Measurements from ENCODE around the gene GARRE1.
"Not testable (repeated sequence)": the region's sequence is repeated elsewhere in the genome, so short reads cannot be mapped to it uniquely, and the experiment has no call there.

Gene GARRE1

DNA sequence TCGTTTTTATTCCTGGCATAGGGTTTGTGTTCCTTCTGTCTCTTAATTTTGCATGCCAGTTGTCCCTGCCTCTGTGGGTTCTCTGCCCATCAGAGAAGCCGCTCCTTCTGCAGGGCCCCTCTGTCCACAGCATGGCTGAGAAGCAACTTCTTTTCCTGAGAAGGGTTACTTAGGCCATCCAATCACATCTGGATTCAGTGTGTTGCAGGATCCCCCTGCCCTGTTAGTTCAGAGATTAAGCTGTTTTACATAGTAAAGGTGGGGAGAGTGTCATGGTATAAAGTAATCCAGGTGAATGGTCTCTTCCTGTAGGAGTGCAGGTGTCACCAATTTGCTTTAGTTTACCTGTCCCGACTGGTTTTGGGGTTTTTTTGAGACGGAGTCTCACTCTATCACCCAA lies 22.9 kb upstream of the GARRE1 start:
- no peak for DNase-seq

DNA sequence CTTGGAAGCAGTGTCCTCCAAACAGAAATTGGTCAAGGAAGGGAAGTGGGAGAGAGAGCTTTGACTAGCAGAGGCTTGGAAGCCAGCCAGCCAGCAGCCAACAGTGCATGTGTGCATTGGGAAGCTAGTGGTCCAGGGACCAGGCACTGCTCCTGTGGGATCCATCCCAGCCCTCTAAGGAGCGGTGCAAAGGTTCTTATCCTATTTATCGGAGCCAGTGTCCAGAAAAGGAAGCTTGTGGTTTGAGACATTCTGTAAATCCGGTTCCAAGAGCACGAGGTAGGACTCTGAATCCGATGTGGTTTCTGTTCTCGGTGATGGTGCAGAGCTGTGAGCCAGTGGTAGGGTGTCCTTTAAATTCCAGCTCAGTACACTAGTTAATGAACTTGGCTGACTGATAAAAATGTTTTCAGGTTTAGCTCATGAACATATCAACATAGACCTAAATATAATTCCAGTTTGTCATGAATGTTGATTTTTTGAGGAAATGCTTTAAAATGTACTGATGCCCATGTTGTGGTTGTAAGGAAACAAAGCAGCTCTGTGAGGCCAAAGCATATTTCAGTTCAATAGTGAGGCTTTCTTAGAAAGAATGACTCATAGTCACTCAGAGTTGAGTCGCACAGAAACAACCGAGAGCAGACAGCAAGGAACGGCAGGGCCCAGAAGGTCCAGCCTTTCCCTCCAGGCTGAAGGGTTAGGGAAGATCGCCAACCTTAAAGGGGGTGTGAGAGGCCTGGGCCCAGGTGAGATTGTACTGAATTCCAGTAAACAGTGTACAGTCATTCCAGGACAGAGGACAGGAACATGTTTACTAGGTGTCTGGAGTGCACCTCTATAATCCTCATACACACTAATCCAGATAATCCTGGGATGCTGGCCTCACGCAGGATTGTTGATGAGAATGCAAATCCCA lies 21.5 kb upstream of the GARRE1 start:
- no peak for DNase-seq

DNA sequence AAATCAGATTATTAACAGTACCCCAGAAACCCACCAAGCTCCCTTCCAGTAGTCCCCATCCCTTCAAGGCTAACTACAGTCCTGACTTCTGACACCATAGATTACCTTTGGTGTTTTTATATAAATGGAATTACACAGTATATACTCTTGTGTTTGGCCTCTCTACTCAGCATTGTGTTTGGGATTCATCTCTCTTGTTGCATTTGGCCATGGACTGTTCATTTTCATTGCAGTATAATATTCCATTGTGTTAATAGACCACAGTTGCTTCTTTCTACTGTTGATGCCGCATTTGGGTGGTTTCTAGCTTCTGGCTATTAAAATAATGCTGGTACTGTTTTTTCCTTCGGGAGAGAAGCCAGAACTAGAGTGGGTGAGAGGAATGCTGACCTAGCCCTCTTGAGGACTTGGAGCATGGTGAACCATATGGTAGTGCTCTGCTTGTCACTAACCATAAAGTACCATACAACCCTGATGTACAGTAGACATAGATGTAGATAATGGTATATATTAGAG lies 18.9 kb upstream of the GARRE1 start:
- no peak for DNase-seq

DNA sequence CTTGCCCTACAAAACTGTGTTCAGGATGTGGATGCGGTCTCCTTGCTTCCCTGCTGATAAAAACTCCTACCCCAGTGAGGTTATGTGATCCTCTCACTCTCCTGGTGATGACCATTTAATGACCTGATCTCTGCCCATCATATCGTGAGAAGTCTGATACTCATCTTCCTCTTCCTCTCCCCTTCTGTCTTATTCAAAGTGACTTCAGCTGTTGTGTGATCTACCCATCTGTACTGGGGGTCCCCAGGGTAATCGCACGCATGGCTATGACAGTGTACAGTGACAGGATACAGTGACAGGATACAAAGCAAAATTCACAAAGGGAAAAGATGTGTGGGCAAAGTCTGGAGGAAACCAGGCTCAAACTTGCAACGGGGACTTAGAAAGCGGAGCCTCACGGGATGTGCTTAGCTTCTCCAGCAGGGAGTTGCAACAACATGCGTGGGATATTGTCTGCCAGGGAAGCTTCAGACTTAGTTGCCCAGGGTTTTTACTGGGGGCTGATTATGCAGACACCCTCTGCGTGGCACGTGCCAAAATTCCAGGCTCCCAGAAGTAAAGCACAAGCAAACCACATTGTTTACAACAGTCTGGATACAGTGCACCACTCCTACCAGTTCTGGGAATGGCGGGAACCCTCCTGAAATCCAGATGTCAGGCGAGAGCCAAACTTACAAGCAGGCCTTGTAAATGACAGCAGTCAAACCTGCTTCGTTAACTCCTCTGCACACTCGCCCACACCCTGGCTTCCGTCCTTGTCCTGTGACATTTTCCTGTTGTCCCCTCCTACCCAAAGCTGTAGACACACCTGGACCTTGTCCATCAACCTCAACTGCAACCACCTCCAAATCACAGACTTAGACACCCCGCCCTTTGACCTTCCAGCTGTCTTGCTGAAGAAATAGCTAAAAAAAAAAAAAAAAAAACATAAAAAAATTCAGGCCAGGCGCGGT lies 18.0 kb upstream of the GARRE1 start:
- no peak for DNase-seq

DNA sequence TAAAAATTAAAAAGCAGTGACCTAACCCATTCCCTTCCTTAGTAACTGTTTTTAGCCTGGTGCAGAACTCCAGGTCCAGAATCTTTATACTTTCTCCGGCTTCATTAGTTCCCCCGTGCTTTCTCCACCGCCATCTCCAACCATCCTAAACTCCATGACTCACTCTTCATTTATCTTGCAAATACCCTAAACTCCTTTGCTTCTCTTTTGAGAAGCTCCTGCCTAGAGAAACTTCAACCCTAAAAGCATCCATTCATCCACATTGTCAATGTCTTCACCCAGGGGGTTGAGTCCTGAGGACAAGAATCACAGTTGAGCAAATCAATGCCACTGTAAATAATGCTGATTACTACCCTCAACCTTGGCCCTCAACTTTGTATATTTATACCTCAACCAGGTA lies 17.1 kb upstream of the GARRE1 start:
- DNase-seq, result no peak

- DNase-seq, result no peak
Measured at GRCh38 chr19:34237939-34238338, 16.4 kb upstream of the GARRE1 start.

GRCh38 chr19:34241513-34242337 lies 12.6 kb upstream of the GARRE1 start:
- no peak for DNase-seq

DNA sequence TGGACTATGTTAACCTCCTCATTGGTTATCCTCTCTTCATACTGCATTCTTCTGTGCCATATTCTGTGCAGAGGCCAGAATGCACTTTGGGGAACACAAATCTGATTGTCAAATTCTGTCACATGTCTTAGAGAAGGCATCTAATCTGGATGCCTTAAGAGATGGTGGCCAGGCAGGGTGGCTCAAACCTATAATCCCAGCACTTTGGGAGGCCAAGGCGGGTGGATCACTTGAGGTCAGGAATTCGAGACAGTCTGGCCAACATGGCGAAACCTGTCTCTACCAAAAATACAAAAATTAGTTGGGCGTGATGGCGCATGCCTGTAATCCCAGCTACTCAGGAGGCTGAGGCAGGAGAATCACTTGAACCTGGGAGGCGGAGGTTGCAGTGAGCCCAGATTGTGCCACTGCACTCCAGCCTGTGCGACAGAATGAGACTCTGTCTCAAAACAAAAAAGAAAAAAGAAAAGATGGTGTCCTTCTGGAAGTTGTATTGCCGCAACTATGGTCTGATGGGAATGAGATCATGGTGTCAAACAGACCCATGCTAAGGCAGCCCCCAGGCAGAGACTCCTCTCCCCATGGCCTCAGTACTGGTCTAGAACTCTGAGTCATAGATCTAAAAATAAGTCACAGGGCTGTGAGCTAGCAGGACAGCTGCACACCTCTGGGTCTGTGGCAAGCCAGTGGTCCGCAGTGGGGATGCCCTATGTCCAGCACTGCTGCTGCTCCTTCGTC lies 11.0 kb upstream of the GARRE1 start:
- DNase-seq, result not testable (repeated sequence)

- DNase-seq, result no peak
Measured at GRCh38 chr19:34243876-34244578, 10.3 kb upstream of the GARRE1 start.

DNA sequence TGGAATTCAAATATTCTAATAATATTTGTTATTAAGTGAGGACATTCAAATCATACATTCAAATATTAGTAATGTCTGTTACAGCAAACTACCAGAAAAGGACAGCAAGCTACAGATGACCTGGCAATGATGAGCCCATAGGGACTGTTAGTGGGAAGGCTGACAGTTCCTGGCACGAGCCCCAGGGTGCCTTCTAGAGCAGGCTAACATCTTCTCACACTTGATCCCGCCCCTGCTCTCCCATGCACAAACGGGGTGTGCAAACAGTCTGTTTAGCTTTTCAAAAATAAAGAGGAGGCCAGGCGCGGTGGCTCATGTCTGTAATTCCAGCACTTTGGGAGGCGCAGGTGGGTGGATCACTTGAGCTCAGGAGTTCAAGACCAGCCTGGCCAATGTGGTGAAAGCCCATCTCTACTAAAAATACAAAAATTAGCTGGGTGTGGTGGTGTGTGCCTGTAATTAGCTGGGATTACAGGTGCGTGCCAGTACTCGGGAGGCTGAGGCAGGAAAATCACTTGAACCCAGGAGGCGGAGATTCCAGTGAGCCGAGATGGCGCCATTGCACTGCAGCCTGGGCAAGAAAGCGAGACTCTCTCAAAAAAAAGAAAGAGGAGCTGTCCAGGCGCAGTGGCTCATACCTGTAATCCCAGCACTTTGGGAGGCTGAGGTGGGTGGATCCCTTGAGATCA lies 9.6 kb upstream of the GARRE1 start:
- no peak for DNase-seq

DNA sequence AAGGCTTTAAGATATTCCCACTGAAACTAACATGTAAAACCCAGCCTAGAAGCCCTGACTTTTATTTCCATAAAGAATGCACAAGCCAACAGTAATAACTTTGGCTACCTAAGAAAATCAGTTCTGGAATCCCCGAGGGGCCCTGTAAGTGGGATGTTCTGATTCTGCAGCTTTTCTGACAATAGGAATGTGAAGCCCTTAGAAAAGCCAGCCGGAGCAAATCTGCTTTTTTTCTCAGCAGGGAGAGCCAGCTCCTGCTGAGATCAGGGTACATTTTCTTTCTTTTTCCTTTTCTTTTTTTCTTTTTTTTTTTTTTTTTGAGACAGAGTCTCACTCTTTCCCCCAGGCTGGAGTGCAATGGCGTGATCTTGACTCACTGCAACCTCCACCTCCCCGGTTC lies 8.0 kb upstream of the GARRE1 start:
- DNase-seq, result no peak

- DNase-seq, result no peak
Measured at GRCh38 chr19:34248941-34249340, 5.4 kb upstream of the GARRE1 start.

- not testable (repeated sequence) for DNase-seq
Measured at GRCh38 chr19:34253167-34253566, 1.2 kb upstream of the GARRE1 start.

GRCh38 chr19:34253681-34254045 lies 691 bp upstream of the GARRE1 start:
- peak; percentile 27 for DNase-seq

GRCh38 chr19:34254698-34255432 lies 511 bp downstream of the GARRE1 start:
- DNase-seq, result peak; percentile 21

GRCh38 chr19:34255546-34255945 lies 1.2 kb downstream of the GARRE1 start:
- DNase-seq, result no peak

DNA sequence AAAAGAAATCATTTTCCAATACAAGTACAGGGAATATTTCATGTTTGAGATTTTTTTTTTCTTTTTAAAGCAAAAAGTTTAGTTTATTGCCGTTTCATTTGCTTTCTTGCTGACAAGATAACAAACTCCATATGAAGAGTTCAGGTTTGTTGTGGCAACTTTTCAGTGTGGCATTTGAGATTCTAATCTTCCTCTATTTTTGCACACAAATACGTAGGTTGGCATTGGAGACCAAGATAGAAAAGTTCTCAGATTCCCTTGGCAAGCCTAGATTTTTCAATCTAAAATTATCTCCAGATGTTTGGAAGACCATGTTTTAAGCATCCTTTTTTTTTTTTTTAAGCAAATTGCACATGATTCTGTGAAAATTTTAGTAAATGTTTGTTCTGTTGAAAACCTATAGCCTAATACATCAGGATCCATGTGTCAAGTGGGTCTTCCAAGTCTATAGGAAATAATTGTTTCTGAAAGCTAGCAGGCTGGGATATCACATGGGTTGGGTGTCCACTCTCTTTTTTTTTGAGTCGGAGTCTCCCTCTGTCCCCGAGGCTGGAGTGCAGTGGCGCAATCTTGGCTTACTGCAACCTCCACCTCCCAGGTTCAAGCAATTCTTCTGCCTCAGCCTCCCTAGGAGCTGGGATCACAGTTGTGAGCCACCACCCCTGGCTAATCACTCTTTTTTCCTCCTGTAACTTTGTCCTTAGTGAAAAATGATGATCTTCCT lies 2.6 kb downstream of the GARRE1 start:
- no peak for DNase-seq

DNA sequence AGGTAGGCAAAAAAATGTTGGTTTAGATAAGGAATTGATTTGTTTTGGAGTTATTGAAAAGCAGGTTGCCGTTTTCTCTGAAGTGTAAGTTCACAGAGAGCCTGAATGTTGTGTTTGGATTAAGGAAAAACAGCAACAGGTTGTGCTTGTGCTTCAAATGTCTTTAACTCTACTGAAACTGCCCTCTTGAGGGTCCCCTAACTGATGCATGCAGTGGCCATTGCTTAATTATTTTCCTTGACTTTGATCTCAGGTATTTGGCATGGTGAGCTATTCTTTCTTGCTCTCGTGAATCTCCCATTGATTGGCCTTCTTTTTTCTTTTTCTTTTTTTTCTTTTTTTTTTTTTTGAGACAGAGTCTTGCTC lies 3.2 kb downstream of the GARRE1 start:
- DNase-seq, result no peak
